ENCODE results near the gene TRIM14.
"Not testable (repeated sequence)": the region's sequence is repeated elsewhere in the genome, so short reads cannot be mapped to it uniquely, and the experiment has no call there.

The TRIM14 gene

GRCh38 chr9:98140503-98140902, 21.5 kb upstream of the TRIM14 start:
- DNase-seq = no peak

- no peak for DNase-seq
Observed at GRCh38 chr9:98136489-98136888, 17.5 kb upstream of the TRIM14 start.

- no peak for DNase-seq
Observed at GRCh38 chr9:98135938-98136337, 16.9 kb upstream of the TRIM14 start.

GRCh38 chr9:98135558-98135934, 16.5 kb upstream of the TRIM14 start:
- no peak for DNase-seq

- no peak for DNase-seq
Observed at GRCh38 chr9:98134702-98135557, 15.9 kb upstream of the TRIM14 start.

GRCh38 chr9:98132806-98133631, 14.0 kb upstream of the TRIM14 start:
- no peak for DNase-seq

- DNase-seq = no peak
Observed at GRCh38 chr9:98132158-98132557, 13.1 kb upstream of the TRIM14 start.

- DNase-seq = no peak
Observed at GRCh38 chr9:98130576-98131228, 11.7 kb upstream of the TRIM14 start.

GRCh38 chr9:98130060-98130459, 11.0 kb upstream of the TRIM14 start:
- not testable (repeated sequence) for DNase-seq

- DNase-seq = no peak
Observed at GRCh38 chr9:98129451-98129881, 10.4 kb upstream of the TRIM14 start.

GRCh38 chr9:98128316-98128715, 9.3 kb upstream of the TRIM14 start:
- no peak for DNase-seq

- DNase-seq = no peak
Observed at GRCh38 chr9:98127226-98127625, 8.2 kb upstream of the TRIM14 start.

GRCh38 chr9:98124637-98125426, 5.8 kb upstream of the TRIM14 start:
- DNase-seq = no peak

- not testable (repeated sequence) for DNase-seq
Observed at GRCh38 chr9:98124091-98124490, 5.1 kb upstream of the TRIM14 start.

- no peak for DNase-seq
Observed at GRCh38 chr9:98121058-98121457, 2.0 kb upstream of the TRIM14 start.

- no peak for DNase-seq
Observed at GRCh38 chr9:98120476-98120875, 1.5 kb upstream of the TRIM14 start.

- DNase-seq = peak; percentile 16
Observed at GRCh38 chr9:98117984-98118639, 910 bp downstream of the TRIM14 start.

GRCh38 chr9:98117097-98117496, 1.9 kb downstream of the TRIM14 start:
- not testable (repeated sequence) for DNase-seq

- DNase-seq = no peak
Observed at GRCh38 chr9:98109052-98109451, 10.0 kb downstream of the TRIM14 start.

GRCh38 chr9:98108531-98109031, 10.4 kb downstream of the TRIM14 start:
- DNase-seq = no peak

- no peak for DNase-seq
Observed at GRCh38 chr9:98107926-98108325, 11.1 kb downstream of the TRIM14 start.

- DNase-seq = no peak
Observed at GRCh38 chr9:98105006-98105405, 14.0 kb downstream of the TRIM14 start.

Measured in fibroblast of skin of scalp (primary cell).